NB4 (cell line): ENCODE data around the gene PLPP3.

ENCODE experiments used
- CTCF ChIP-seq: IDR thresholded peaks from one replicate; pipeline ENCODE4 v1.5.1; 2012; ENCODE audit warnings: low read depth, low read length
- MAX ChIP-seq: IDR thresholded peaks from 2 replicates; pipeline ENCODE4 v1.6.1; 2011; ENCODE audit warnings: low read depth, low read length
- POLR2A ChIP-seq: IDR thresholded peaks from 2 replicates; pipeline ENCODE4 v1.6.1; 2011; ENCODE audit warnings: mild to moderate bottlenecking; ENCODE audit not compliant: insufficient read length; ENCODE audit errors: extremely low read depth

GRCh38 chr1:56481140-56481694 lies 98.1 kb downstream of the PLPP3 start:
- no peak for TF ChIP-seq POLR2A
- TF ChIP-seq CTCF = no peak
- TF ChIP-seq MAX = no peak
